H1 (cell line): ENCODE results near the gene CIPC. TPM values are rescaled to one million over a fixed set of nuclear protein-coding genes. Genes with fewer than 3 reads are reported as not detected.

ENCODE experiments used
- CTCF ChIA-PET: fragments of 300-600 bp; sonication (Branson Sonifier 250); formaldehyde crosslinking; loops from one replicate; lab custom pipeline; 2021; ENCODE audit not compliant: partially characterized antibody; lab: Charles Lee
- POLR2A ChIA-PET: fragments of 300-600 bp; sonication (Branson Sonifier 250); formaldehyde crosslinking; loops from one replicate; lab custom pipeline; 2021; ENCODE audit warnings: inconsistent platforms; ENCODE audit not compliant: partially characterized antibody; lab: Charles Lee
- DNase-seq, 2 experiments: peaks; one replicate each; pipeline versions ENCODE4 v3.0.0 to v3.0.0-alpha.2; 2010 to 2022; ENCODE audit warnings: low spot score in 2 of 2, low read depth in 1 of 2, mixed read lengths in 1 of 2
- FAIRE-seq: peaks from 2 replicates; lab custom pipeline; 2011; peaks lifted over from hg19 to GRCh38; lab: Jason Lieb, UNC
- H2AFZ ChIP-seq: 2 replicates; pipeline ENCODE4 v1.8.1; 2012; ENCODE audit warnings: low read length, inconsistent platforms
- H2AK5ac ChIP-seq: 2 replicates; pipeline ENCODE4 v1.6.1; 2013; ENCODE audit warnings: low read depth, low read length
- H2BK120ac ChIP-seq: replicated peaks from 2 replicates; pipeline ENCODE3; 2013; ENCODE audit warnings: low read depth, low read length, inconsistent platforms
- H2BK12ac ChIP-seq: 2 replicates; pipeline ENCODE4 v1.6.1; 2013; ENCODE audit warnings: low read depth, low read length
- H2BK15ac ChIP-seq: 2 replicates; pipeline ENCODE4 v1.6.1; 2013; ENCODE audit warnings: low read length
- H2BK20ac ChIP-seq: 2 replicates; pipeline ENCODE4 v1.6.1; 2013; ENCODE audit warnings: low read length
- H2BK5ac ChIP-seq: 2 replicates; pipeline ENCODE4 v1.6.1; 2013; ENCODE audit warnings: low read depth, low read length
- H3K14ac ChIP-seq: 2 replicates; pipeline ENCODE4 v1.6.1; 2013; ENCODE audit warnings: inconsistent platforms; ENCODE audit not compliant: insufficient read length
- H3K18ac ChIP-seq: 2 replicates; pipeline ENCODE4 v1.6.1; 2013; ENCODE audit warnings: low read length; ENCODE audit errors: extremely low read depth
- H3K23ac ChIP-seq: 2 replicates; pipeline ENCODE4 v1.6.1; 2013; ENCODE audit warnings: inconsistent platforms; ENCODE audit not compliant: insufficient read length
- H3K23me2 ChIP-seq: 2 replicates; pipeline ENCODE4 v1.6.1; 2013; ENCODE audit warnings: low read depth, low read length
- H3K27ac ChIP-seq: 2 replicates; pipeline ENCODE4 v1.6.1; 2011; ENCODE audit warnings: low read depth, low read length, inconsistent platforms
- H3K27me3 ChIP-seq, 4 experiments: replicated peaks in 1 of 4; 1 replicate in 1 of 4; 2 replicates in 3 of 4; pipeline versions ENCODE4 v1.6.1 to v1.8.1; 2011 to 2013; ENCODE audit warnings: low read length in 3 of 4, mild to moderate bottlenecking in 3 of 4, inconsistent platforms in 2 of 4, mixed read lengths in 2 of 4, moderate library complexity in 1 of 4; ENCODE audit not compliant: control insufficient read depth in 3 of 4, insufficient read depth in 3 of 4; ENCODE audit errors: extremely low read depth in 1 of 4
- H3K36me3 ChIP-seq, 4 experiments: 2 replicates each; pipeline versions ENCODE4 v1.6.1 to v1.8.1; 2011 to 2013; ENCODE audit warnings: mild to moderate bottlenecking in 4 of 4, low read length in 3 of 4, moderate library complexity in 2 of 4, control low read depth in 1 of 4, inconsistent platforms in 1 of 4; ENCODE audit not compliant: insufficient read depth in 4 of 4, control insufficient read depth in 2 of 4
- H3K4ac ChIP-seq: replicated peaks from 2 replicates; pipeline ENCODE3; 2013; ENCODE audit warnings: low read length, low read depth, mixed read lengths, inconsistent platforms; ENCODE audit not compliant: insufficient read length
- H3K4me1 ChIP-seq, 4 experiments: replicated peaks in 1 of 4; 1 replicate in 1 of 4; 2 replicates in 3 of 4; pipeline versions ENCODE4 v1.6.1 to v1.8.1; 2011 to 2013; ENCODE audit warnings: low read length in 3 of 4, inconsistent platforms in 2 of 4, mixed read lengths in 1 of 4; ENCODE audit not compliant: insufficient read depth in 4 of 4, control insufficient read depth in 3 of 4
- H3K4me2 ChIP-seq, 2 experiments: 2 replicates each; pipeline versions ENCODE4 v1.6.1 to v1.8.1; 2011 to 2013; ENCODE audit warnings: low read depth in 2 of 2, low read length in 2 of 2, control low read depth in 1 of 2, inconsistent platforms in 1 of 2, mild to moderate bottlenecking in 1 of 2; ENCODE audit not compliant: insufficient read depth in 1 of 2
- H3K4me3 ChIP-seq, 4 experiments: fragments of 200-600, 300-600 bp in 1 of 4; sonication (generic), shearing (Covaris generic), sonication (Bioruptor Twin) in 1 of 4; 2 replicates each; pipeline versions ENCODE4 v1.5.1 to v1.8.1; 2011 to 2016; ENCODE audit warnings: low read length in 4 of 4, low read depth in 3 of 4, control low read depth in 2 of 4, inconsistent platforms in 2 of 4, mild to moderate bottlenecking in 2 of 4, mixed read lengths in 1 of 4, moderate library complexity in 1 of 4; ENCODE audit not compliant: insufficient read depth in 2 of 4; ENCODE audit errors: extremely low read depth in 1 of 4
- H3K56ac ChIP-seq: replicated peaks from 2 replicates; pipeline ENCODE3; 2013; ENCODE audit warnings: low read depth, mild to moderate bottlenecking, mixed read lengths, low read length, inconsistent platforms; ENCODE audit not compliant: insufficient read length
- H3K79me1 ChIP-seq: 2 replicates; pipeline ENCODE4 v1.6.1; 2013; ENCODE audit warnings: low read depth, low read length, control low read depth
- H3K79me2 ChIP-seq, 2 experiments: 2 replicates each; pipeline versions ENCODE4 v1.6.1 to v1.8.1; 2012 to 2013; ENCODE audit warnings: low read length in 2 of 2, mild to moderate bottlenecking in 2 of 2, inconsistent platforms in 1 of 2; ENCODE audit not compliant: insufficient read depth in 2 of 2, control insufficient read depth in 1 of 2
- H3K9ac ChIP-seq, 4 experiments: replicated peaks in 1 of 4; 1 replicate in 1 of 4; 2 replicates in 3 of 4; pipeline versions ENCODE4 v1.6.1 to v1.8.1; 2011 to 2013; ENCODE audit warnings: low read depth in 3 of 4, low read length in 3 of 4, control low read depth in 2 of 4, mild to moderate bottlenecking in 2 of 4, moderate library complexity in 2 of 4, inconsistent platforms in 1 of 4; ENCODE audit errors: extremely low read depth in 1 of 4
- H3K9me3 ChIP-seq, 2 experiments: 2 replicates each; pipeline versions ENCODE4 v1.6.1 to v1.8.1; 2012 to 2013; ENCODE audit warnings: mild to moderate bottlenecking in 2 of 2, moderate library complexity in 2 of 2, control low read depth in 1 of 2, inconsistent platforms in 1 of 2, low read depth in 1 of 2, low read length in 1 of 2, mixed read lengths in 1 of 2; ENCODE audit not compliant: insufficient read depth in 2 of 2
- H4K20me1 ChIP-seq, 2 experiments: replicated peaks in 1 of 2; 2 replicates each; pipeline versions ENCODE3 to v1.8.1; 2011 to 2013; ENCODE audit warnings: inconsistent platforms in 2 of 2, low read length in 2 of 2, mild to moderate bottlenecking in 1 of 2; ENCODE audit not compliant: insufficient read depth in 2 of 2, control insufficient read depth in 1 of 2
- H4K5ac ChIP-seq: 2 replicates; pipeline ENCODE4 v1.6.1; 2013; ENCODE audit warnings: low read length, low read depth, mixed read lengths, inconsistent platforms; ENCODE audit not compliant: insufficient read length
- H4K8ac ChIP-seq: 2 replicates; pipeline ENCODE4 v1.8.0; 2013; ENCODE audit warnings: mild to moderate bottlenecking, moderate library complexity, low read length, inconsistent platforms; ENCODE audit not compliant: insufficient read depth; ENCODE audit errors: extremely low read depth
- H4K91ac ChIP-seq: replicated peaks from 2 replicates; pipeline ENCODE3; 2013; ENCODE audit warnings: low read length, mixed read lengths, inconsistent platforms; ENCODE audit not compliant: insufficient read length
- CBX5 ChIP-seq: fragments of 300-800, 300-1000 bp; sonication (generic); IDR thresholded peaks from 2 replicates; pipeline ENCODE4 v1.7.1; 2016; ENCODE audit warnings: antibody characterized with exemption, low read length, low read depth
- GTF2F1 ChIP-seq: IDR thresholded peaks from 2 replicates; pipeline ENCODE4 v1.6.1; 2012; ENCODE audit warnings: low read depth, low read length, improper control_type of control experiment, borderline replicate concordance
- WGBS, 2 experiments: shearing (Covaris generic) in 1 of 2; methylation state at CpG; one replicate each; pipeline versions ENCODE4 v1.1.6 to v1.1.7; 2013 to 2015; ENCODE audit warnings: low lambda C conversion rate in 2 of 2, mixed read lengths in 2 of 2, inconsistent platforms in 1 of 2, low coverage in 1 of 2, missing lambda C conversion rate in 1 of 2; ENCODE audit not compliant: insufficient replicate concordance in 2 of 2, insufficient coverage in 1 of 2, insufficient read length in 1 of 2; ENCODE audit errors: extremely low coverage in 1 of 2, missing lambda C conversion rate in 1 of 2; 5-methylcytosine and 5-hydroxymethylcytosine counted together
- polyA plus RNA-seq, 7 experiments: library from polyadenylated mRNA; depleted of rRNA in 3 of 7; stranded (reverse) in 5 of 7; unstranded in 2 of 7; fragments of >200 nt in 5 of 7; fragments of 200-250 nt in 2 of 7; gene quantifications; 1 replicate in 5 of 7; 2 replicates in 1 of 7; 4 replicates in 1 of 7; pipeline versions ENCODE4 v1.2.1 to v1.2.3, GENCODE V29; 2011 to 2013; ENCODE audit warnings: missing spikeins in 2 of 7, mixed read lengths in 2 of 7
- total RNA-seq: library from RNA; stranded (reverse); fragmentation: NEBNext Ultra II Directional; extraction: Animal tissue kit (Norgen Biotek cat#: 25700); gene quantifications from 2 replicates; pipeline ENCODE4 v1.2.1, GENCODE V29; 2021

CIPC gene
- total and polyA plus RNA-seq, 2 of the 8 experiments (the other 6 are each of a cell fraction or from before 2014, with no cell fraction given), result 13.9 to 32.7 TPM

GRCh38 chr14:77119851-77120250, 21.8 kb downstream of the CIPC start:
- POLR2A ChIA-PET, result interaction anchor here (1.9 to 9.3 kb wide), 2 partner anchors 10 to 21 kb away, joined by 4 to 69 read pairs; no protein-coding TSS in a partner anchor
- H3K27ac ChIP-seq, result no peak overlapping the region
- H3K9me3 ChIP-seq, result no peaks in the 10 kb centered on the region
- H3K23ac ChIP-seq, result no peak overlapping the region
- H2BK120ac ChIP-seq, result no peak overlapping the region
- no peak overlapping the region for H2AK5ac ChIP-seq
- TF ChIP-seq GTF2F1, result no peak
- no peak for TF ChIP-seq CBX5
- peaks cover 4% of the 10 kb centered on the region for H3K23me2 ChIP-seq
- H3K18ac ChIP-seq, result no peak overlapping the region
- no peak overlapping the region for H3K56ac ChIP-seq
- peaks cover 2 to 10% (median 6%) of the 10 kb centered on the region in 4 experiments; a peak in 6 of 8 replicates for H3K36me3 ChIP-seq
- H3K79me2 ChIP-seq, result no peaks in the 10 kb centered on the region
- H2BK20ac ChIP-seq, result no peak overlapping the region
- DNase-seq (no peak), FAIRE-seq (no peak)
- H4K91ac ChIP-seq, result no peak overlapping the region
- no peak overlapping the region for H4K8ac ChIP-seq
- H3K4me3 ChIP-seq, result no peak overlapping the region
- no peaks in the 10 kb centered on the region for H4K20me1 ChIP-seq
- no peak overlapping the region for H2BK15ac ChIP-seq
- H3K27me3 ChIP-seq, result no peaks in the 10 kb centered on the region
- H3K4me1 ChIP-seq, result peaks cover 14 to 29% (median 19%) of the 10 kb centered on the region in 4 experiments
- no peak overlapping the region for H2BK12ac ChIP-seq
- H4K5ac ChIP-seq, result no peak overlapping the region
- CTCF ChIA-PET, result interaction anchor here (1.4 to 56.8 kb wide), 3 partner anchors 11 to 207 kb away, joined by 3 to 1490 read pairs (median 1490); partner anchors contain the start of genes CIPC and ZDHHC22
- H2AFZ ChIP-seq, result no peak overlapping the region
- no peak overlapping the region for H3K4me2 ChIP-seq
- H3K79me1 ChIP-seq, result no peaks in the 10 kb centered on the region
- no peak overlapping the region for H3K9ac ChIP-seq
- no peak overlapping the region for H3K14ac ChIP-seq
- no peak overlapping the region for H2BK5ac ChIP-seq
- H3K4ac ChIP-seq, result no peak overlapping the region
- 89% methylated on average over 7 of the region's 7 CpGs; no CpG with 5 or more reads in 1 of the 2 experiments for WGBS, 2 experiments
